Measurements from ENCODE around the gene GDE1.

The GDE1 gene

DNA sequence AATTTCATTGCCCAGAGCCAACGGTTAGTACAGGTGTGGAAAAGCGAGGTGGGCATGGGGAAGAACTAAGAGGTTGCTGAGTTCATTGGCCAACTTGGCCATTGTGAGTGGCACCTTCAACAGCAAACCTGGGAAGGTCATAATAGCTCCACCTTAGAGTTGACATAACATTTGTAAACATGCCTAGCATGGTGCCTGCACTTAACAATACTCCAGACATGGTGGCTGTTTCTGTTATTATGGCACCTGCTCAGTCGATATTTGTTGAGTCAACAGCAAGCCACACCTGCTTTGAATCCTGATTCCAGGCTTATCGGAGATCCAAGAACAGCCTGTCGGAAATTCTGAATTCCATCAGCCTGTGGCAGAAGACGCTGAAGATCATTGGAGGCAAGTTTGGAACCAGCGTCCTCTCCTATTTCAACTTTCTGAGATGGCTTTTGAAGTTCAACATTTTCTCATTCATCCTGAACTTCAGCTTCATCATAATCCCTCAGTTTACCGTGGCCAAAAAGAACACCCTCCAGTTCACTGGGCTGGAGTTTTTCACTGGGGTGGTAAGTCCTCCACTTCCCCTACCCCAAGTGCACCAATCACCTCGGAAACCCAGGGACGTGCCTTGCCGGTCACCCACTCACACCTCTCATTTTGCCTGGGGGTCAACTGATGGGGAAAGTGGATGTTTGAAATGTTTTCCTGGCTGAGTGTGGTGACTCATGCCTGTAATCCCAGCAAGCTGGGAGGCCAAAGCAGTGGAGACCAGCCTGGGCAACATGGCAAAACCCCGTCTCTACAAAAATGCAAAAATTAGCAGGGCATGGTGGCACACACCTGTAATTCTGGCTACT lies 58.2 kb downstream of the GDE1 start:
- no peak overlapping the region for H3K4me3 ChIP-seq (ENCODE audit: low read depth, low read length)
- TF ChIP-seq, protein P1, sequence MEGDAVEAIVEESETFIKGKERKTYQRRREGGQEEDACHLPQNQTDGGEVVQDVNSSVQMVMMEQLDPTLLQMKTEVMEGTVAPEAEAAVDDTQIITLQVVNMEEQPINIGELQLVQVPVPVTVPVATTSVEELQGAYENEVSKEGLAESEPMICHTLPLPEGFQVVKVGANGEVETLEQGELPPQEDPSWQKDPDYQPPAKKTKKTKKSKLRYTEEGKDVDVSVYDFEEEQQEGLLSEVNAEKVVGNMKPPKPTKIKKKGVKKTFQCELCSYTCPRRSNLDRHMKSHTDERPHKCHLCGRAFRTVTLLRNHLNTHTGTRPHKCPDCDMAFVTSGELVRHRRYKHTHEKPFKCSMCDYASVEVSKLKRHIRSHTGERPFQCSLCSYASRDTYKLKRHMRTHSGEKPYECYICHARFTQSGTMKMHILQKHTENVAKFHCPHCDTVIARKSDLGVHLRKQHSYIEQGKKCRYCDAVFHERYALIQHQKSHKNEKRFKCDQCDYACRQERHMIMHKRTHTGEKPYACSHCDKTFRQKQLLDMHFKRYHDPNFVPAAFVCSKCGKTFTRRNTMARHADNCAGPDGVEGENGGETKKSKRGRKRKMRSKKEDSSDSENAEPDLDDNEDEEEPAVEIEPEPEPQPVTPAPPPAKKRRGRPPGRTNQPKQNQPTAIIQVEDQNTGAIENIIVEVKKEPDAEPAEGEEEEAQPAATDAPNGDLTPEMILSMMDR (IDR thresholded peaks at IDR 0.05; ENCODE audit: borderline replicate concordance, insufficient read depth, low read depth, low read length): no peak

DNA sequence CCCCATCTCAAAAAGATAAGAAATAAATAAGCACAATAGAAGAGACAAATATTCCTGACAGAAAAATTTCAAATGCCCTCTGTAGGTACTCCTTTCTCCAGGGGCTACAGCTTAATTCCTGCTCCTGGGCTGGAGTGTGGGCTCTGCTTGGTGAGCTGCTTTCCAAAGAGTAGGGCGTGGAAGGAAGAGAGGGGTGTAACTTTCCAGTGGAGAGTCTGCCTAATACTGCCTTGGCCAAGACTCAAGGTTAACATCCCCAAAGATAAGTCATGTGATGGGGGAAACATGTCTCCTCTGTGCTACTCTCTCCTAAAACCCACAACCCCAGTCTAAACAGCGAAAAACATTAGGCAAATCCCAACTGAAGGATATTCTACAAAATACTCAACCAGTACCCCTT lies 61.5 kb downstream of the GDE1 start:
- H3K4me3 ChIP-seq (ENCODE audit: low read depth, low read length): no peak overlapping the region
- TF ChIP-seq, protein P1 (IDR thresholded peaks at IDR 0.05; ENCODE audit: borderline replicate concordance, insufficient read depth, low read depth, low read length): no peak

DNA sequence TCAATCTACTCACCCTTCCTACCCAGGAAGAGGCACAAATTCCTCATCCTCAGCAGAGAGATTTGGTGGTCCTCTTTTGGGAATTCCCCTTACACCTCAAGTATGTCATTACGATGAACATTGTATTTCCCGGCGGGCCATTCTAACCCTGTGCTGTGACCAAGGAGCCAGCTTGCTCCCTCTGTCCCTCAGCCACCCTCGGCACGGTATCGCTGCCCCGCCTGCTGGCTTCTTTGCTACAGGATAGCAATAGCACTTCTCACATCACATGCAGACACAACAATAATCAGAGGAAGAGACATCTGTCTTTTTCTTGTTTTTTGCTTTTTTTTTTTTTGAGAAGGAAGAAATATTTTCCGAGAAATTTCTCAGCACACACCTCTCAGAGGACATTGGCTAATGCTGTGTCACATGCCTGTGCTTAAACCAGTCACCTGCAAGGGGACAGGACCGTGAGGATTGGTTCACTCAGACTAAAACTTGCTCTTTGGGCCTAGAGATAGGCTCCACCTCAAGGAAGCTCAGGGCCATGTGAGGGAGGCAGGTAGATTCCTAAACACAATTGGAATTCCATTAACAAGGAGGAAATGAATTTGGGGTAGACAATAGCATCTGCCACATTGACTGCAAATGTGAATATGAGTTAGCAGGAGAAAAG lies 63.0 kb downstream of the GDE1 start:
- TF ChIP-seq, protein P1 (IDR thresholded peaks at IDR 0.05; ENCODE audit: borderline replicate concordance, insufficient read depth, low read depth, low read length): no peak
- H3K4me3 ChIP-seq (ENCODE audit: low read depth, low read length): no peak overlapping the region
